BLaER1 treated with 17β-estradiol and CSF1 and Interleukin-3, amounts not matched to agents 10 nM and 100 nM (cell line): ENCODE results near the gene PPP2R3B.

Experiments used
- H3K27ac ChIP-seq, 11 experiments: shearing (Covaris generic); formaldehyde crosslinking; 2 replicates each; pipeline ENCODE4 v1.8.1; 2022
- H3K27me3 ChIP-seq, 11 experiments: shearing (Covaris generic); formaldehyde crosslinking; 2 replicates each; pipeline ENCODE4 v1.8.1; 2022
- H3K36me3 ChIP-seq, 11 experiments: shearing (Covaris generic); formaldehyde crosslinking; 2 replicates each; pipeline ENCODE4 v1.8.1; 2022
- H3K4me1 ChIP-seq, 10 experiments: shearing (Covaris generic); formaldehyde crosslinking; 2 replicates each; pipeline ENCODE4 v1.8.1; 2022
- H3K4me2 ChIP-seq, 11 experiments: shearing (Covaris generic); formaldehyde crosslinking; 2 replicates each; pipeline ENCODE4 v1.8.1; 2022
- H3K4me3 ChIP-seq, 10 experiments: shearing (Covaris generic); formaldehyde crosslinking; 2 replicates each; pipeline ENCODE4 v1.8.1; 2022
- H3K9ac ChIP-seq, 11 experiments: shearing (Covaris generic); formaldehyde crosslinking; 2 replicates each; pipeline ENCODE4 v1.8.1; 2022
- H3K9me3 ChIP-seq, 11 experiments: shearing (Covaris generic); formaldehyde crosslinking; replicated peaks in 1 of 11; 2 replicates each; pipeline ENCODE4 v1.8.1; 2022
- H4K20me1 ChIP-seq, 11 experiments: shearing (Covaris generic); formaldehyde crosslinking; 2 replicates each; pipeline ENCODE4 v1.8.1; 2022
- Cebpa-rat ChIP-seq, 11 experiments: shearing (Covaris generic); IDR thresholded peaks; 2 replicates each; pipeline ENCODE4 v1.8.1; 2022

The PPP2R3B gene

DNA sequence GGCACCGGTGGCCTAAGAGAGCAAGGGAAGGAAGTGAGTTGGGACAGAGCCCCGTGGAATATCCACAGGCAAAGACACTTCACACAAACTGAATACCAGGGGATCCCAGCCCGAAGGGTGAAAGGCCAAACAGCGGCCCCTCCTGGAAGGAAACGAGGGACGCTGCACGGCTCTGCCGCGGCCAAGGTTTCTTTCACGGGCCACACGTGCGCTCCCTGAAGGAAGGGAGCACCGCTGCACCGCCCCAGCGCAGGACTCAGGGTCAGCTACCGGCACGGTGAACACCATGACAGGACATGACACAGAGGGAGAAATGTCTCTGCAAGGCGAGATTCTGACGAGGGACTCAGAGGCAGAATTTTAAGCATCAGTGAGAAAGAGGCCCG is 36.6 kb downstream of the PPP2R3B start:
- Histone ChIP-seq H3K4me1 (peaks cover 14 to 26% (median 22%) of the 10 kb centered on the region in 10 experiments), H3K9ac (no peak overlapping the region), H3K36me3 (peaks cover 11 to 72% (median 58%) of the 10 kb centered on the region in 11 experiments), H3K4me3 (no peak overlapping the region), H3K27me3 (no peaks in the 10 kb centered on the region), H4K20me1 (peaks cover 0 to 12% (median 0%) of the 10 kb centered on the region in 11 experiments; a peak in 4 of 22 replicates), H3K27ac (peak overlapping the region in 1 of 11 experiments; percentile 20; a peak in 1 of 22 replicates), H3K9me3 (peaks cover 17 to 38% (median 23%) of the 10 kb centered on the region in 11 experiments), H3K4me2 (no peak overlapping the region)
- no peak for TF ChIP-seq Cebpa-rat (IDR thresholded peaks at IDR 0.05)

DNA sequence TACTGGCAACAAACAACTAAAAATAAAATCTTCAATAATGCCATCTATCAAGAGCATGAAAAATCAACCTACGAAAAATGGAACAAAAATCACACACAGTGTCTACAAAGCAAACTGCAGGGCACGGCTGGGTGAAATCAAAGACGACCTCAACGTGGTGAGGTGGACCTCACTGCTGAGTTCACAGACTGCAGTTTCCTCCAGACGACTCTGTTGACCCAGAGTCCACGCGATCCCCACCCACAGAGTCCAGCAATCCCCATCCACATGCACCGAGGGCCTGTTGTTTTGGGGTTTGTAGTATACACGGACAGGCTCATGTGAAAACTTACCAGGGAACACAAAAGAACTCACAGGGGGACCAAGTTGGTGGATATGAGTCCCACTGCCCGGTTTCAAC is 37.0 kb downstream of the PPP2R3B start:
- H3K4me3 ChIP-seq = no peak overlapping the region
- peaks cover 0 to 12% (median 0%) of the 10 kb centered on the region in 11 experiments; a peak in 4 of 22 replicates for H4K20me1 ChIP-seq
- H3K27me3 ChIP-seq = no peaks in the 10 kb centered on the region
- peaks cover 21 to 42% (median 28%) of the 10 kb centered on the region in 11 experiments for H3K9me3 ChIP-seq
- TF ChIP-seq Cebpa-rat (IDR thresholded peaks at IDR 0.05) = no peak
- peaks cover 15 to 77% (median 62%) of the 10 kb centered on the region in 11 experiments for H3K36me3 ChIP-seq
- H3K4me1 ChIP-seq = peaks cover 10 to 22% (median 17%) of the 10 kb centered on the region in 10 experiments
- H3K4me2 ChIP-seq = no peak overlapping the region
- H3K9ac ChIP-seq = no peak overlapping the region
- peak overlapping the region in 1 of 11 experiments; percentile 20; a peak in 2 of 22 replicates for H3K27ac ChIP-seq

DNA sequence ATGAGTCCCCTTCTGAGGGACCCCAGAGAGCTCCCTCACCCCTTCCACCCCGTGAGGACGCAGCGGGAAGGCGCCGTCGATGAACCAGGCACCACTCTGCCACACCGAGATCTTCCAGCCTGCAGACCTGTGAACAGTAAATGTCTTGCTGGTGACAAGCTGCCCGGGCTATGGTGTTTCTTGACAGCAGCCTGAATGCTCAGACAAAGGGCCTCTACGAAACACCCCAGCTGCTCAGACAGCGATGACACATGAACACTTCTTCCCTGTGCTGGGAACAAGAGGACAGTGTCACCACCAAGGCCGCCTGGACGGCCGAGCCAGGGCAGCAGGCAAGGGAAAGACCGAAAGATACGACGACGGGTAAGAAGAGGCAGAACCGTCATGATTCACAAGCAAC is 37.5 kb downstream of the PPP2R3B start:
- peaks cover 0 to 12% (median 0%) of the 10 kb centered on the region in 11 experiments; a peak in 4 of 22 replicates for H4K20me1 ChIP-seq
- H3K9me3 ChIP-seq = peaks cover 26 to 47% (median 33%) of the 10 kb centered on the region in 11 experiments
- peak overlapping the region in 3 of 11 experiments; percentile 1 to 35 (median 26); a peak in 2 of 22 replicates for H3K4me2 ChIP-seq
- H3K36me3 ChIP-seq = peaks cover 20 to 82% (median 67%) of the 10 kb centered on the region in 11 experiments
- H3K27me3 ChIP-seq = no peaks in the 10 kb centered on the region
- no peak for TF ChIP-seq Cebpa-rat (IDR thresholded peaks at IDR 0.05)
- peak overlapping the region in 1 of 11 experiments; percentile 0; a peak in 1 of 22 replicates for H3K9ac ChIP-seq
- peak overlapping the region in 2 of 11 experiments; percentile 5 to 35; a peak in 2 of 22 replicates for H3K27ac ChIP-seq
- H3K4me1 ChIP-seq = peaks cover 4 to 17% (median 12%) of the 10 kb centered on the region in 10 experiments
- no peak overlapping the region for H3K4me3 ChIP-seq

DNA sequence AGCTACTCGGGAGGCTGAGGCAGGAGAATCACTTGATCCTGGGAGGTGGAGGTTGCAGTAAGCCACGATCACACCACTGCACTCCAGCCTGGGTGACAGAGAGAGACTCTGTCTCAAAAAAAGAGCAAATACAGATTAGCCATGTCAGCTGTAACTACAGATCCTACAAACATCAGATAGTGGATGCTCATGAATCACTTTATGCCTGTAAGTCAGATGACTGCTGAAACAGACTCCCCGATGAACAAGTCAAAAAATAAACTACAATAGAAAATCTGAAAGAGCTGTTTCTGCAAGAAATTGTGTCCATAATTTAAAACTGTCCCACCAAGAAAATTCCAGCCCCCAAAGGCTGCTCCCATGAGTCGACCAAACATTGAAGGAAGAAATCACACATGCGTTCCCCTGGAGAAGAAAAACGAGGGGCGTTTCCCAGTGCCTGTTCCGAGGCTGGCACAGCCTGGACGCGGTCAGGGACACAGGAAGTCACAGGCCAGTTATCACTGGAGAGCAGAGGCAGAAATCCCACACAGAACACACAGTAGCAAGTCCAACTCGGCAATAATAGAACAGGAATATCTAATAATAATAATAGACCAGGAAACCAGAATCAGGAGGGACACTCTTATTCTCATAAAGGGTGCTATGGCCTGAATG is 38.1 kb downstream of the PPP2R3B start:
- H3K9ac ChIP-seq = peak overlapping the region in 1 of 11 experiments; percentile 0; a peak in 1 of 22 replicates
- TF ChIP-seq Cebpa-rat (IDR thresholded peaks at IDR 0.05) = no peak
- H3K9me3 ChIP-seq = peaks cover 32 to 53% (median 39%) of the 10 kb centered on the region in 11 experiments
- no peak overlapping the region for H3K4me3 ChIP-seq
- H3K27ac ChIP-seq = peak overlapping the region in 2 of 11 experiments; percentile 5 to 35; a peak in 2 of 22 replicates
- peaks cover 21 to 86% (median 69%) of the 10 kb centered on the region in 11 experiments for H3K36me3 ChIP-seq
- peaks cover 0 to 12% (median 0%) of the 10 kb centered on the region in 11 experiments; a peak in 4 of 22 replicates for H4K20me1 ChIP-seq
- peak overlapping the region in 2 of 11 experiments; percentile 26 to 35; a peak in 2 of 22 replicates for H3K4me2 ChIP-seq
- H3K4me1 ChIP-seq = peaks cover 0 to 13% (median 10%) of the 10 kb centered on the region in 10 experiments; a peak in 11 of 20 replicates
- no peaks in the 10 kb centered on the region for H3K27me3 ChIP-seq

DNA sequence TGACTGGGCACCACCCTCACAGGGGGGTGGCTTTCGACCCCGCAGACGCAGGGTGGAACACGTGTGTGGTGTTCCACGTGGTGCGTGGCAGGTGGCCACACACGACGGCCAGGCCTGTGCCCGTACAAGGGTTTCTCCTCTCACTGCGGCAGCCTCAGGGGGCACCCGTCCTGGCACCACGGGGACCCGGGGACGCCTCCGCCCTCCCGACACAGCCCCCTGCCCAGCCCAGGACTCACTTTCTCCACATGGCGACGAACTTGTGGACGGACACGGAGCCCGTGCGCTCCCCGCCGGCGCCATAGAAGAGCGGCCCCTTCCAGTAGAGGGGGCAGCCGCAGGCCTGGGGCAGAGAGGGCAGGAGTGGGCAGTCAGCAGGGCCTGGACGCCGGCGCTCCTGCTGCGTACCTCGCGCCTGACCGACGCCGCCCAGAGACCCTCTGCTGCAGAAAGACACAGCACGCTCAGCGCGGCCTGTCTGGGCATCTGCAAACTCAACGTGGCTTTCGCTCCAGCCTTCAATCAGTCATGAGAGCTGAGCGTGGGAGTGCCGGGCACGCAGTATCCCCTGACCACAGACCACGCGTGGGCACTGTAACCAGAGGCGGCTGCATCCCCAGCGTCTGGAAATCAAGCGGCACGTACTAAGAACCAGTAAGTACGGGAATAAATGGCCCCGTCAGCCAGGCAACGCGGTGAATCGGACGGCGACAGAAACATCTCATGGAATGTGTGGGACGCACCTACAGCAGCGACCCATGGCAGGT is 39.2 kb downstream of the PPP2R3B start:
- H3K36me3 ChIP-seq = peaks cover 21 to 79% (median 58%) of the 10 kb centered on the region in 11 experiments
- TF ChIP-seq Cebpa-rat (IDR thresholded peaks at IDR 0.05) = no peak

DNA sequence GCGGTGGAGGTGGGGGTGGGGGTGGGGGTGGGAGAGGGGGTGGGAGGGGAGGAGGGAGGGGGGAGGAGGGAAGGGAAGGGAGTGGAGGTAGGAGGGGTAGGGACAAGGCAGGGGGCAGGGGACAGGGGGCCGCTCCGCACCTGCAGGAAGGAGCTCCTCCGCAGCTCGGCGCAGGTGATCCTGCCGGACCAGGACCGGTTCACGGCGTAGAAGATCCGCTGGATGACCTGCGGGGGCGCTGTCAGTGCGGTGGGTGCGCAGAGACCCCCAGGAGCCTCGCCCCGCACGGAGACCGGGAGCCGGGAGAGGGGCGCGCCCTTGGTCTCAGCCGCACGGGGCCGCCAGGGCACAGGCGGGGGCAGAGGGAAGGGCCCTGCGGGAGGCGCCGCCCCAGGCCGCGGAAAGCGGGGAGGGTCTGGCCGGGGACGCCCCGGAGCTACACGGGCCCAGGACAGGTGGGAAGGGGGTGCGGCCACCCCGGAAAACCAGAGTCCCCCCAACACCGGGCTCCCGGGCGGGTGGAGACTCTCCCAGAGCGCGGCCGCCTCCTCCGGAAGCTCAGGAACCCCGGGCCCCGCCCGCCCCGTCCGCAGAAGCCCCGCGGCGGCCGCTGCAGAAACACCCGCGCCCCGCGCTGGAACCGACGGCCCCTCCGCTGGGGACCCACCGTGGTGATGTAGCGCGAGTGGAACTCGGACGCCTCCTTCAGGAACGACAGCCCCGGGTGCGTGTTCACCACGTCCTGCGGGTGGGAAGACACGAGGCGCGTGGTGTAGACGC is 40.5 kb downstream of the PPP2R3B start:
- peaks cover 0 to 12% (median 0%) of the 10 kb centered on the region in 11 experiments; a peak in 4 of 22 replicates for H4K20me1 ChIP-seq
- H3K27ac ChIP-seq = no peak overlapping the region
- H3K4me1 ChIP-seq = peaks cover 0 to 13% (median 10%) of the 10 kb centered on the region in 10 experiments; a peak in 9 of 20 replicates
- TF ChIP-seq Cebpa-rat (IDR thresholded peaks at IDR 0.05) = no peak
- H3K4me2 ChIP-seq = no peak overlapping the region
- H3K4me3 ChIP-seq = no peak overlapping the region
- H3K36me3 ChIP-seq = peaks cover 27 to 76% (median 60%) of the 10 kb centered on the region in 11 experiments
- H3K9ac ChIP-seq = no peak overlapping the region
- peaks cover 43 to 65% (median 50%) of the 10 kb centered on the region in 11 experiments for H3K9me3 ChIP-seq
- H3K27me3 ChIP-seq = no peaks in the 10 kb centered on the region

More for the DNA sequence above, 39.2 kb downstream of the PPP2R3B start:
- Histone ChIP-seq H3K9ac (no peak overlapping the region), H3K27me3 (no peaks in the 10 kb centered on the region), H3K27ac (no peak overlapping the region), H3K4me2 (no peak overlapping the region), H3K9me3 (peaks cover 34 to 55% (median 39%) of the 10 kb centered on the region in 11 experiments), H3K4me3 (no peak overlapping the region), H3K4me1 (peaks cover 0 to 13% (median 10%) of the 10 kb centered on the region in 10 experiments; a peak in 9 of 20 replicates), H4K20me1 (peaks cover 0 to 12% (median 0%) of the 10 kb centered on the region in 11 experiments; a peak in 4 of 22 replicates)

DNA sequence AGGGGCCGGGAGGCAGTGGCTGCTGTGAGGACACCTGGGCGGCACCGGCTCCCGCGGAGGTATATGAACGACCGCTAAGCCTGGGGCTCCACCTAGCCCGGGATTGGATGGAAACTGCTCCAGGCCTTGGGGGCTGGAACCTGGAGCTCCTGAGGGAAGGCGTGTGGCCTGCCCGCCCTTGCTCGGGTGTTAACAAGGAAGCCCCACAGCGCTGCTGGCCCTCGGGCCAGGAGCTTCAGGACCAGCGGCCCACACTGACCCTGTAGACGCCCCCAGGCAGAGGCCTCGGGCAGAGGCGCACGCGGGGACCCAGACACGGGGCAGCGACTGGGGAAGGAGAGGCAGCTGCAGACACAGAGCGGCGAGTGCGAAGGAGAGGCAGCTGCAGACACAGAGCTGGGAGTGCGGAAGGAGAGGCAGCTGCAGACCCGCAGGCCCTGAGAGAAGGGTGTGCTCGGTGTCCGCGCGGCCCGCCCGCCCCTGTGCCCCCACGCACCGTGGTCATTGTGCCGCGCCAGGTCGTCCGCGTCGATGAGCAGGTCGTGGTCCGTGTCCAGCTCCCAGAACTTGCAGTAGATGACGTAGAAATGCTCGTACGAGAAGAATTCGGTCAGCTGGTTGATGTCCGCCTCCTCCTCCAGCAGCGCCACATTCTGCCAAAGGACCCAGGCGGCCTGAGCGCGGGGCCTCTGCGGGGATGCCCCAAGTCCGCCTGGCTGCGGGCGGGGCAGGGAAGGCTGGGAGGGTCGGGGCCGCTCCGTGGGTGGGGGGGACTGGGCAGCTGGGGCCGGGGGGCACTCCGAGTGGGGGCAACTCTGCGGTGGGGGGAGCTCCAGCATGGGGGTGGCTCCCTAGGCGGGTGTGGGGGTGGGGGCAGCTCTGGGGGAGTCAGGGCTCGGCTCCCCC is 41.4 kb downstream of the PPP2R3B start:
- Histone ChIP-seq H3K36me3 (peaks cover 27 to 75% (median 62%) of the 10 kb centered on the region in 11 experiments), H3K9ac (no peak overlapping the region), H3K4me3 (peak overlapping the region in 2 of 10 experiments; percentile 14 to 35; a peak in 2 of 20 replicates), H3K27ac (no peak overlapping the region), H3K4me2 (no peak overlapping the region), H4K20me1 (peaks cover 0 to 9% (median 0%) of the 10 kb centered on the region in 11 experiments; a peak in 4 of 22 replicates), H3K4me1 (peaks cover 0 to 13% (median 6%) of the 10 kb centered on the region in 10 experiments; a peak in 8 of 20 replicates), H3K9me3 (peaks cover 45 to 65% (median 58%) of the 10 kb centered on the region in 11 experiments), H3K27me3 (no peaks in the 10 kb centered on the region)
- no peak for TF ChIP-seq Cebpa-rat (IDR thresholded peaks at IDR 0.05)
